Calu3 (cell line): Measurements from ENCODE around the gene TSHZ2. TPM values are rescaled to one million over a fixed set of nuclear protein-coding genes. Genes with fewer than 3 reads are reported as not detected.

Experiments used
- BruUV-seq: library from RNA; stranded (reverse); fragments of 400-500 nt; replicated peaks from 2 replicates; lab custom pipeline; 2021; lab: Mats Ljungman, UMichigan
- CTCF ChIA-PET: fragments of 300-600 bp; sonication (Branson Sonifier 250); formaldehyde crosslinking; loops from one replicate; lab custom pipeline; 2022; ENCODE audit warnings: antibody characterized with exemption; lab: Charles Lee
- DNase-seq: peaks from one replicate; pipeline ENCODE4 v3.0.0; 2022
- H3K27ac Mint-ChIP-seq: one replicate; pipeline ENCODE4 v1.8.0; 2022; ENCODE audit warnings: mixed read lengths; ENCODE audit not compliant: unreplicated experiment
- H3K27me3 Mint-ChIP-seq: one replicate; pipeline ENCODE4 v1.8.0; 2022; ENCODE audit warnings: mixed read lengths; ENCODE audit not compliant: unreplicated experiment
- H3K36me3 Mint-ChIP-seq: one replicate; pipeline ENCODE4 v1.8.0; 2022; ENCODE audit warnings: mild to moderate bottlenecking, moderate library complexity, mixed read lengths; ENCODE audit not compliant: insufficient read depth, unreplicated experiment
- H3K4me1 Mint-ChIP-seq: one replicate; pipeline ENCODE4 v1.8.0; 2022; ENCODE audit warnings: mild to moderate bottlenecking, low read depth, mixed read lengths; ENCODE audit not compliant: unreplicated experiment
- H3K4me3 Mint-ChIP-seq: one replicate; pipeline ENCODE4 v1.8.0; 2022; ENCODE audit warnings: mild to moderate bottlenecking, low read depth, moderate library complexity, mixed read lengths; ENCODE audit not compliant: unreplicated experiment
- H3K9me3 Mint-ChIP-seq: one replicate; pipeline ENCODE4 v1.8.0; 2022; ENCODE audit warnings: low read depth, mixed read lengths; ENCODE audit not compliant: unreplicated experiment
- CTCF ChIP-seq: fragments of 200-600 bp; IDR thresholded peaks from one replicate; pipeline ENCODE4 v1.8.0; 2022; ENCODE audit warnings: antibody characterized with exemption; ENCODE audit not compliant: unreplicated experiment
- intact Hi-C: fragments of 100-400 bp; cut with micrococcal nuclease; formaldehyde crosslinking; loops from one replicate; pipeline ENCODE4 v1.10.0; 2022; ENCODE audit not compliant: unreplicated experiment
- total RNA-seq: library from RNA; stranded (reverse); gene quantifications from 2 replicates; pipeline ENCODE4 v1.2.3, GENCODE V29; 2022

The TSHZ2 gene
- total RNA-seq, 1 experiment from 2014 or later = not detected

GRCh38 chr20:53059848-53060247 lies 87.7 kb downstream of the TSHZ2 start:
- Mint-ChIP-seq H3K36me3 (no peaks in the 10 kb centered on the region), H3K4me3 (no peak overlapping the region), H3K9me3 (no peaks in the 10 kb centered on the region), H3K27ac (no peak overlapping the region), H3K4me1 (no peaks in the 10 kb centered on the region), H3K27me3 (peaks cover 24% of the 10 kb centered on the region)
- no peak for TF ChIP-seq CTCF
- no peak for DNase-seq
- CTCF ChIA-PET = no interaction called here
- BruUV-seq = no TSS peak
- intact Hi-C loops = loop anchor here (1.0 kb wide), 1 partner anchor 17 kb away; no protein-coding TSS in a partner anchor

- Mint-ChIP-seq H3K36me3 (no peaks in the 10 kb centered on the region), H3K9me3 (no peaks in the 10 kb centered on the region), H3K27ac (no peak overlapping the region), H3K27me3 (peaks cover 21% of the 10 kb centered on the region), H3K4me3 (no peak overlapping the region), H3K4me1 (no peaks in the 10 kb centered on the region)
- intact Hi-C loops = no loop called here
- no peak for TF ChIP-seq CTCF
- no peak for DNase-seq
- CTCF ChIA-PET = no interaction called here
- no TSS peak for BruUV-seq
Measured at GRCh38 chr20:53061192-53062108, 89.3 kb downstream of the TSHZ2 start.

GRCh38 chr20:53064935-53065334 lies 92.8 kb downstream of the TSHZ2 start:
- TF ChIP-seq CTCF = no peak
- Mint-ChIP-seq H3K4me1 (no peaks in the 10 kb centered on the region), H3K27me3 (peaks cover 48% of the 10 kb centered on the region), H3K4me3 (no peak overlapping the region), H3K27ac (no peak overlapping the region), H3K36me3 (no peaks in the 10 kb centered on the region), H3K9me3 (no peaks in the 10 kb centered on the region)
- no peak for DNase-seq
- no TSS peak for BruUV-seq
- intact Hi-C loops = no loop called here
- CTCF ChIA-PET = no interaction called here

- no peak overlapping the region for H3K27ac Mint-ChIP-seq
Measured at GRCh38 chr20:53068241-53068640, 96.1 kb downstream of the TSHZ2 start.

More at GRCh38 chr20:53068241-53068640, 96.1 kb downstream of the TSHZ2 start:
- H3K36me3 Mint-ChIP-seq = no peaks in the 10 kb centered on the region
- H3K27me3 Mint-ChIP-seq = peaks cover 66% of the 10 kb centered on the region
- no peaks in the 10 kb centered on the region for H3K4me1 Mint-ChIP-seq
- intact Hi-C loops = no loop called here
- no peak overlapping the region for H3K4me3 Mint-ChIP-seq
- BruUV-seq = no TSS peak
- no peak for TF ChIP-seq CTCF
- no peak for DNase-seq
- CTCF ChIA-PET = no interaction called here
- no peaks in the 10 kb centered on the region for H3K9me3 Mint-ChIP-seq
